Measurements from ENCODE around the gene SMPD3. TPM values are rescaled to one million over a fixed set of nuclear protein-coding genes. Genes with fewer than 3 reads are reported as not detected.

Gene SMPD3
- total RNA-seq, 1 experiment from 2014 or later, result 0.77 TPM

DNA sequence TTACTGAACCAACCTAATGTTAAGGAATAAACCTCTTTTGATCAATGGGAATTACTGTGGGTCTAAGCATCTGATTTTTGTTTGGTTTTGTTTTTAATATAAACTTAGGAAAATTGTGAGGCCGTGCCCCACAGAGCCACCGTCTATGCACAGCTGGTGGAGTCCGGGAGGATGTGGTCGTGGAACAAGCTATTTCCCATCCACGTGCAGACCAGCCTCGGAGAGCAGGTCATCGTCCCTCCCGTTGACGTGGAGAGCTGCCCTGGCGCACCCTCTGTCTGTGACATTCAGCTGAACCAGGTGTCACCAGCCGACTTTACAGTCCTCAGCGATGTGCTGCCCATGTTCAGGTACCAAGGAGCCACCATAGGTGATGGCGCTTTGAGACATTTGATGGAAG lies 109.1 kb downstream of the SMPD3 start:
- TF ChIP-seq SIN3A (IDR thresholded peaks at IDR 0.05; ENCODE audit: borderline replicate concordance, insufficient read depth, low read depth, low read length), result no peak
- TF ChIP-seq, protein P1, sequence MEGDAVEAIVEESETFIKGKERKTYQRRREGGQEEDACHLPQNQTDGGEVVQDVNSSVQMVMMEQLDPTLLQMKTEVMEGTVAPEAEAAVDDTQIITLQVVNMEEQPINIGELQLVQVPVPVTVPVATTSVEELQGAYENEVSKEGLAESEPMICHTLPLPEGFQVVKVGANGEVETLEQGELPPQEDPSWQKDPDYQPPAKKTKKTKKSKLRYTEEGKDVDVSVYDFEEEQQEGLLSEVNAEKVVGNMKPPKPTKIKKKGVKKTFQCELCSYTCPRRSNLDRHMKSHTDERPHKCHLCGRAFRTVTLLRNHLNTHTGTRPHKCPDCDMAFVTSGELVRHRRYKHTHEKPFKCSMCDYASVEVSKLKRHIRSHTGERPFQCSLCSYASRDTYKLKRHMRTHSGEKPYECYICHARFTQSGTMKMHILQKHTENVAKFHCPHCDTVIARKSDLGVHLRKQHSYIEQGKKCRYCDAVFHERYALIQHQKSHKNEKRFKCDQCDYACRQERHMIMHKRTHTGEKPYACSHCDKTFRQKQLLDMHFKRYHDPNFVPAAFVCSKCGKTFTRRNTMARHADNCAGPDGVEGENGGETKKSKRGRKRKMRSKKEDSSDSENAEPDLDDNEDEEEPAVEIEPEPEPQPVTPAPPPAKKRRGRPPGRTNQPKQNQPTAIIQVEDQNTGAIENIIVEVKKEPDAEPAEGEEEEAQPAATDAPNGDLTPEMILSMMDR (IDR thresholded peaks at IDR 0.05), result no peak
- TF ChIP-seq, protein P2, sequence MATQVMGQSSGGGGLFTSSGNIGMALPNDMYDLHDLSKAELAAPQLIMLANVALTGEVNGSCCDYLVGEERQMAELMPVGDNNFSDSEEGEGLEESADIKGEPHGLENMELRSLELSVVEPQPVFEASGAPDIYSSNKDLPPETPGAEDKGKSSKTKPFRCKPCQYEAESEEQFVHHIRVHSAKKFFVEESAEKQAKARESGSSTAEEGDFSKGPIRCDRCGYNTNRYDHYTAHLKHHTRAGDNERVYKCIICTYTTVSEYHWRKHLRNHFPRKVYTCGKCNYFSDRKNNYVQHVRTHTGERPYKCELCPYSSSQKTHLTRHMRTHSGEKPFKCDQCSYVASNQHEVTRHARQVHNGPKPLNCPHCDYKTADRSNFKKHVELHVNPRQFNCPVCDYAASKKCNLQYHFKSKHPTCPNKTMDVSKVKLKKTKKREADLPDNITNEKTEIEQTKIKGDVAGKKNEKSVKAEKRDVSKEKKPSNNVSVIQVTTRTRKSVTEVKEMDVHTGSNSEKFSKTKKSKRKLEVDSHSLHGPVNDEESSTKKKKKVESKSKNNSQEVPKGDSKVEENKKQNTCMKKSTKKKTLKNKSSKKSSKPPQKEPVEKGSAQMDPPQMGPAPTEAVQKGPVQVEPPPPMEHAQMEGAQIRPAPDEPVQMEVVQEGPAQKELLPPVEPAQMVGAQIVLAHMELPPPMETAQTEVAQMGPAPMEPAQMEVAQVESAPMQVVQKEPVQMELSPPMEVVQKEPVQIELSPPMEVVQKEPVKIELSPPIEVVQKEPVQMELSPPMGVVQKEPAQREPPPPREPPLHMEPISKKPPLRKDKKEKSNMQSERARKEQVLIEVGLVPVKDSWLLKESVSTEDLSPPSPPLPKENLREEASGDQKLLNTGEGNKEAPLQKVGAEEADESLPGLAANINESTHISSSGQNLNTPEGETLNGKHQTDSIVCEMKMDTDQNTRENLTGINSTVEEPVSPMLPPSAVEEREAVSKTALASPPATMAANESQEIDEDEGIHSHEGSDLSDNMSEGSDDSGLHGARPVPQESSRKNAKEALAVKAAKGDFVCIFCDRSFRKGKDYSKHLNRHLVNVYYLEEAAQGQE (IDR thresholded peaks at IDR 0.05; ENCODE audit: insufficient read depth in 1 of 2, low read depth in 2 of 2, low read length in 1 of 2), result no peak
- TF ChIP-seq TCF7L2 (IDR thresholded peaks at IDR 0.05; ENCODE audit: low read depth, low read length), result no peak
- TF ChIP-seq POLR2AphosphoS5 (IDR thresholded peaks at IDR 0.05; ENCODE audit: low read depth, low read length), result no peak
- in situ Hi-C loops (cut with HindIII; ENCODE audit: low pct_unique_long_range_greater_than_20kb, low sequenced_read_pairs) (no loop called here), intact Hi-C loops (cut with micrococcal nuclease; ENCODE audit: unreplicated experiment) (no loop called here)
- CTCF ChIA-PET, result no interaction called here
- H3K36me3 ChIP-seq (ENCODE audit: control insufficient read depth, insufficient read depth, low read length), result peaks cover 4% of the 10 kb centered on the region
- POLR2A ChIA-PET, result no interaction called here
- BruUV-seq (replicated peaks), result no TSS peak
- ATAC-seq (no peak), DNase-seq (ENCODE audit: low read depth, low spot score) (no peak)
- H3K27ac ChIP-seq (ENCODE audit: low read length), result no peak overlapping the region
- no peaks in the 10 kb centered on the region for H3K9me3 ChIP-seq (ENCODE audit: control insufficient read depth, insufficient read depth, low read depth, low read length)
- H3K4me1 ChIP-seq (ENCODE audit: control insufficient read depth, insufficient read depth, low read length), result no peaks in the 10 kb centered on the region
- no peak overlapping the region for H3K4me3 ChIP-seq (ENCODE audit: low read depth in 2 of 2, low read length in 2 of 2)
- H3K27me3 ChIP-seq (ENCODE audit: control insufficient read depth, insufficient read depth, low read length), result no peaks in the 10 kb centered on the region

DNA sequence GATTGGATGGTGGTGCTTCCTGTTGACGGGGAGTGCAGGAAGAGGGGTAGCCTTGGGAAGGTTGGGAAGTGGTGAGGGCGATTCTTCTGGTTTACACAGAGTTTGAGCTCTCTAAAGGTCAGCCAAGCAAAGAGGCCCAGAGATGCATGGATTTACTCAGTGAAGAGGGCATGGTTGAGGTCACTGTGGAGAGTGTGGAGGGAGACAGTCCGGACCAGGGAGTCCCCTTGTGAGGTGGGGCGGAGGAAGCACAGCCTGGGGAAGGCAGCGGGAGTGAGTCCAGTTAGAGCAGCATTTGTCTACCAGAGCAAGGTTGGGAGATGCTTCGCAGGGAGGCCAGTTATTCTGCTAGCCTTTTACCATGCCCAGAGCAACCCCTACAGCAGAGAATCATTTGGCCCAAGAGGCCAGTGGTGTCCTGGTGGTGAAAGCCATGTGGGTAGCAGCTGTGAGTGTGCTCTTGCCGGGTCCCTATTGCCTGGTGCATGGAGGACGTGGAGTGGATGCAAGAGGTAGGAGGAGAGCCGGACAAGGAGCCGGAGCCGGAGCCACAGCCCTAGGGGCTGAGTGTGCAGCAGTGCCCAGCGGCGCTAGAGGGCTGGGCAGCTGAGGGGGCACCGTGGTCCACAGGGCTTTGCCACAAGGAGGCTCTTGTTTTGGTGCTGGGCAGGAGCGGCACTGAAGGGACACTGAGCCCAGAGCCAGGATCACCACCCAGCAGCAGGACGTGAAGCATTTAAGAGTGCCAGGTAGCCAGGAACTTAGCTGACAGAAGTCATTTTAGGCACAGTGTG lies 109.8 kb downstream of the SMPD3 start:
- DNase-seq (ENCODE audit: low read depth, low spot score), result no peak

More for the DNA sequence above, 109.8 kb downstream of the SMPD3 start:
- Histone ChIP-seq H3K36me3 (ENCODE audit: control insufficient read depth, insufficient read depth, low read length) (peaks cover 4% of the 10 kb centered on the region), H3K4me3 (ENCODE audit: low read depth in 2 of 2, low read length in 2 of 2) (no peak overlapping the region), H3K9me3 (ENCODE audit: control insufficient read depth, insufficient read depth, low read depth, low read length) (no peaks in the 10 kb centered on the region), H3K4me1 (ENCODE audit: control insufficient read depth, insufficient read depth, low read length) (no peaks in the 10 kb centered on the region), H3K27ac (ENCODE audit: low read length) (no peak overlapping the region), H3K27me3 (ENCODE audit: control insufficient read depth, insufficient read depth, low read length) (no peaks in the 10 kb centered on the region)
- TF ChIP-seq, protein P2 (IDR thresholded peaks at IDR 0.05; ENCODE audit: insufficient read depth in 1 of 2, low read depth in 2 of 2, low read length in 1 of 2), result no peak
- TF ChIP-seq POLR2AphosphoS5 (IDR thresholded peaks at IDR 0.05; ENCODE audit: low read depth, low read length), result no peak
- no peak for TF ChIP-seq TCF7L2 (IDR thresholded peaks at IDR 0.05; ENCODE audit: low read depth, low read length)
- TF ChIP-seq, protein P1 (IDR thresholded peaks at IDR 0.05), result no peak
- no peak for TF ChIP-seq SIN3A (IDR thresholded peaks at IDR 0.05; ENCODE audit: borderline replicate concordance, insufficient read depth, low read depth, low read length)
- in situ Hi-C loops (cut with HindIII; ENCODE audit: low pct_unique_long_range_greater_than_20kb, low sequenced_read_pairs), result no loop called here
- CTCF ChIA-PET, result no interaction called here
- ATAC-seq, result no peak
- POLR2A ChIA-PET, result no interaction called here
- no TSS peak for BruUV-seq (replicated peaks)
- intact Hi-C loops (cut with micrococcal nuclease; ENCODE audit: unreplicated experiment), result no loop called here
